NCI-H460 (cell line): Measurements from ENCODE around the gene IFT52. TPM values are rescaled to one million over a fixed set of nuclear protein-coding genes. Genes with fewer than 3 reads are reported as not detected.
"Not testable (repeated sequence)": the region's sequence is repeated elsewhere in the genome, so short reads cannot be mapped to it uniquely, and the experiment has no call there.

Experiments used
- DNase-seq: peaks from one replicate; pipeline ENCODE4 v3.0.0-alpha.2; 2016; ENCODE audit warnings: low read depth; ENCODE audit errors: extremely low read depth
- total RNA-seq: library from RNA; depleted of rRNA; stranded (reverse); fragments of >200 nt; shearing (Covaris generic); gene quantifications from 2 replicates; pipeline ENCODE4 v1.2.3, GENCODE V29; 2014

Gene IFT52
- total RNA-seq, 1 experiment from 2014 or later, result 37.1 TPM

- no peak for DNase-seq
Measured at GRCh38 chr20:43565758-43566104, 25.0 kb upstream of the IFT52 start.

DNA sequence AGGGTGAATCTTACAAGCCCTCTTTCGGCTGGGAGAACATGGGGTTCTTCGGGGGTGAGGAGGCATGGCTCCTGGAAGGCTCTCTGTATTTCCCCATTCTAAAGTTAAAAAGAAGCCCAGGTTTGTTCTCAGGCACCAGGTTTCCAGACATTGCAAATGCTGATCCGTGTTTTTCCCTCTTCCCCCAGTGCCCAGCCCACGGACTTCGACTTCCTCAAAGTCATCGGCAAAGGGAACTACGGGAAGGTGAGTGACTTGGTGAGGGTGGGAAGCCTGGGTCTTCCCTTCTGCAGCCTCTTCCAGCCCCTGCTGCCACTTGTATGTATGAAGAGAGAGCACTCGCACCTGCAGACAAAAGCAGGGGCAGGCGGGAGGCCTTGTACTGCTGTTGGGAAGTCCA, 23.3 kb upstream of the IFT52 start:
- no peak for DNase-seq

DNA sequence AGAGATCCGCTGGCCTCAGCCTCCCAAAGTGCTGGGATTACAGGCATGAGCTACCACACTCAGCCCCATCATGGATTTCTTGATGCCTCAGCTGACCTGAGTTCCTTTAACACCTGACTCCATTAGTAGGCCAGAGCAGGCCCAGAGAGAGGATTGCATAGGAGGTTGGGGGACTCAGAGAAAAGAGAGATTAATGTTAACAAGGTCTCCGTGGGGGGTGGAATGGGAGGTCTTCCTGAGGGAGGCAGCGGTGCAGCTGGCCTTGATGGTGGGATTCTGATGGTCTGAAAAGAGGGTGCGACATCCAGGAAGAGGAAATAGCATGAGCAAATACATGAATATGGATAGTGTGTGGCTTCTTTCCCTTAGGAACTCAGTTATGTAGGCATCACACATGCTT, 22.0 kb upstream of the IFT52 start:
- DNase-seq, result no peak

DNA sequence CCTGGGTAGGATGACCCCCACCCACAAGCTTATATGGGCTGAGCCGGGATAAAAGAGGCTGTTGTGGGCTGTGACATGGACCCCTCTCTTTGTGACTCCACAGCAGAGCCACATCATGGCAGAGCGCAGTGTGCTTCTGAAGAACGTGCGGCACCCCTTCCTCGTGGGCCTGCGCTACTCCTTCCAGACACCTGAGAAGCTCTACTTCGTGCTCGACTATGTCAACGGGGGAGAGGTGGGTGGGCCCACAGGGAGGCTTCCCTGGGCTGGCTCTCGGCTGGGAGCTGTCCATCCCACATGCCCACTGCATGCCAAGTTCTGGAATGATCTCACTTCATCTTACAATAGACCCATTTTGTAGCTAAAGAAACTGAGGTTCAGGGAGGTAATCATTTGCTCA, 21.5 kb upstream of the IFT52 start:
- no peak for DNase-seq

- no peak for DNase-seq
Measured at GRCh38 chr20:43570496-43570895, 20.2 kb upstream of the IFT52 start.

DNA sequence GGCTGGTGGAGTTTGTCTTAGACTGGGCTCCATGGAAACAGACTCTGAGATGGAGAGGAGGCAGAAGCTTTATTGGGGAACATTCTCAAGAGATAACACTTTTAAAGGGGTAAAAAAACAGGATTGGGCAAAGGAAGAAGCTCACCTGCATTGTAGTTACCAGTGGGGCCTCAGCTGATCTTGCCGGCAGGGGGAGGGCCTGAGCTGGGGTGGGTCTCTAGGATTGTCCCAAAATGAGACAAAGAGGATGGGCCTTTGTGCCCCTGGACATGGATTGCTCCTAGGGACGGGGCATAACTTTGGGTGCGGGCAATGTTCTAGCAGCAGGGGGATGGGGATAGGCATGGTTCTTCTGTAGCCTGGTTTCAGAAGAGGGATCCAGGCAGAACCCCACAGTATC, 19.4 kb upstream of the IFT52 start:
- DNase-seq, result no peak

DNA sequence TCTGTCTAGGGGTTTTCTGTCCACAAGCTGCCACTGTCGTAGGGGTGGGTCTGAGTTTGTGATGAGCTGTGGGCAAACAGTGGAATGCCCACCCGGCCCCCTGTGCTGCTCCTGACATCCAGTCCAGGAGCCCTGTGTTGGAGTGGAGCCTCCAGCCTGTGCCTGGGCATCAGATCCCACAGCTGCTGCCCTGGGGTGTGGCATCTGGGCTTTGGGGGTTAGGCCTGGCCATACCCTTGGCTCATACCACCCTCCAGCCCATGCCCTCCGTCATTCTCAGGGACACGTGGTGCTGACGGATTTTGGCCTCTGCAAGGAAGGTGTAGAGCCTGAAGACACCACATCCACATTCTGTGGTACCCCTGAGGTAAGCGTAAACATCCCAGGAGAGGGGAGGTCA, 19.0 kb upstream of the IFT52 start:
- DNase-seq, result no peak

DNA sequence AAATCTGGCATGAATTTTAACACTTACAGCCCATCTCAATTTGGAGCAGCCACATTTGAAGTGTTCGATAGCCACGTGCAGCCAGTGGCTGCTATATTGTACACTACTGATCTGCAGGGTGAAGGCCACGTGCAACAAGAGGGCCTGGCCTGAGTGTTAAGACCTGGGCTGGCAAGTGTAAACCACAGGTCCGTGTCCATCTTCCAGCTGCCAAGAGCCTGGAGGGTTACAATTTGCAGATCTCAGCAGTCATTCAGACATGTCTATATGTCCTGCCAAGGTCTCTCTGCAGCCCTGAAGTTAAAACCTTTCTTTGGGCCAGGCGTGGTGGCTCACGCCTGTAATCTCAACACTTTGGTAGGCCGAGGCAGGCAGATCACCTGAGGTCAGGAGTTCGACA, 17.8 kb upstream of the IFT52 start:
- no peak for DNase-seq

GRCh38 chr20:43576108-43576507, 14.6 kb upstream of the IFT52 start:
- DNase-seq, result no peak

- no peak for DNase-seq
Measured at GRCh38 chr20:43579861-43580793, 10.6 kb upstream of the IFT52 start.

DNA sequence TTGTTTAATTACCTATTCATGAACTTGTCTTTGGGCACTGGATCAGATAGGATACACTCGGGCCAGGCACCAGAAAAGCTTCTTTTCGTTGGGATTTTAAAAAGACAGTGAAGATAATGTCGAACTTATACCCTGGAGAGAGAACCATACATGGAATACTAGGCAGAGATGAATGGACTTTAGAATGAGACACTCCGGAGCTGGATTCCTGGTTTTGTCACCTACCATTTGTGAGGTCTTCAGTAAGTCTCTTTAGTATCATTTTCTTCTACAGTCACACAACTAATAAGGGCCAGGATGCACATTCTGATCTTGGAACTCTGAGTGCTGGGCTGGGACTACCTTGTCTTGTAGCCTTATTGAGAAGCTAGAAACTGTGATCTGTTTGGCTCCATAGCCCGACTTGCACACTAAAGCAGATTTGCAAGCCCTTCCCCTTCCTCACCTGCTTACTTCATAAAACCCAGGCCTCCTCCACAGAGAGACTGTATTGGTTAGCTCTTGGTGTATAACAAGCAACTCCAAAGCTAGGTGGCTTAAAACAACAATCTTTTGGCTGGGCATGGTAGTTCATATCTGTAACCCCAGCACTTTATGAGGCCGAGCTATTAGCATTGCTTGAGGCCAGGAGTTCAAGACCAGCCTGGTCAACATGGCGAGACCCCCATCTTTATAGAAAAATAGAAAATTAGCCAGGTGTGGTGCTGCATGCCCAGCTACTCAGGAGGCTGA, 7.4 kb upstream of the IFT52 start:
- DNase-seq, result no peak

- no peak for DNase-seq
Measured at GRCh38 chr20:43583982-43584432, 6.7 kb upstream of the IFT52 start.

- DNase-seq, result no peak
Measured at GRCh38 chr20:43584448-43585136, 6.1 kb upstream of the IFT52 start.

GRCh38 chr20:43586641-43587040, 4.1 kb upstream of the IFT52 start:
- DNase-seq, result no peak

DNA sequence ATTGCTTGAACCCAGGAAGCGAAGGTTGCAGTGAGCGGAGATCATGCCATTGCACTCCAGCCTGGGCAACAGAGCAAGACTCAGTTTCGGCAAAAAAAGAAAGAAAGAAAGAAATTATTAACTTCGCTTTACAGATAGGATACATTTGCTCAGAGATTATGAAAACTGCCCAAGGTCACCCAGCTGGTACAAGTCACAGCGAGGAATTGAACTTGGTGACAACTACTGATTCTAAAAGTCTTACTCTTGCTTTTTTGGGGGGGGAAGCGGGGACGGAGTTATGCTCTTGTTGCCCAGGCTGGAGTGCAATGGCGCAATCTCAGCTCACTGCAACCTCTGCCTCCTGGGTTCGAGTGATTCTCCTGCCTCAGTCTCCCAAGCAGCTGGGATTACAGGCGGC, 2.2 kb upstream of the IFT52 start:
- DNase-seq, result not testable (repeated sequence)

GRCh38 chr20:43590036-43590391, 723 bp upstream of the IFT52 start:
- DNase-seq, result no peak

GRCh38 chr20:43601960-43602359, 11.2 kb downstream of the IFT52 start:
- DNase-seq, result not testable (repeated sequence)

GRCh38 chr20:43603124-43603523, 12.4 kb downstream of the IFT52 start:
- DNase-seq, result no peak

DNA sequence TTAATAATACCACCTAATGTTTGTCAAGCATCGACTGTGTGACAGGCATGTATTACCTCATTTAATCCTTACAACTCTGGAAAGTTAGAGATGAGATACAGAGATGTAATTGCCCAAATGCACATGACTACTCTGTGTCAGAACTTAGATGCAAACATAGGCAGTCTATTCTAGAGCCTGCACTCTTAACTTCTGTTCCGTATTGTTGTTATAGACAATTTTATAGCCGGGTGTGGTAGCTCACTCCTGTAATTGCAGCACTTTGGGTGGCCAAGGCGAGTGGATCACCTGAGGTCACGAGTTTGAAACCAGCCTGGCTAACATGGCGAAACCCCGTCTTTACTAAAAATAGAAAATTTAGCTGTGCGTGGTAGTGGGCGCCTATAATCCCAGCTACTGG, 15.0 kb downstream of the IFT52 start:
- no peak for DNase-seq

- not testable (repeated sequence) for DNase-seq
Measured at GRCh38 chr20:43607278-43607677, 16.5 kb downstream of the IFT52 start.

GRCh38 chr20:43631598-43631997, 40.9 kb downstream of the IFT52 start:
- no peak for DNase-seq
